NCI-H82 treated with DMSO at 0.1 percent for 48 hours (cell line): Measurements from ENCODE around the gene ZCCHC24.

Source experiments
- DNase-seq: peaks from one replicate; lab custom pipeline; 2025; ENCODE audit not compliant: unreplicated experiment; lab: John Stamatoyannopoulos, UW

Gene ZCCHC24

GRCh38 chr10:79412516-79412915 lies 32.9 kb downstream of the ZCCHC24 start:
- no peak for DNase-seq

- DNase-seq = no peak
These were observed 33.6 kb downstream of the ZCCHC24 start for GRCh38 chr10:79411546-79412495.

- DNase-seq = no peak
These were observed 34.9 kb downstream of the ZCCHC24 start for GRCh38 chr10:79410315-79411094.

- no peak for DNase-seq
These were observed 35.7 kb downstream of the ZCCHC24 start for GRCh38 chr10:79409726-79410085.

GRCh38 chr10:79409038-79409725 lies 36.2 kb downstream of the ZCCHC24 start:
- no peak for DNase-seq

- no peak for DNase-seq
These were observed 37.3 kb downstream of the ZCCHC24 start for GRCh38 chr10:79407811-79408795.

GRCh38 chr10:79407423-79407796 lies 38.0 kb downstream of the ZCCHC24 start:
- no peak for DNase-seq

- no peak for DNase-seq
These were observed 38.6 kb downstream of the ZCCHC24 start for GRCh38 chr10:79406683-79407422.

- no peak for DNase-seq
These were observed 39.4 kb downstream of the ZCCHC24 start for GRCh38 chr10:79405995-79406515.

GRCh38 chr10:79405221-79405994 lies 40.0 kb downstream of the ZCCHC24 start:
- DNase-seq = no peak

GRCh38 chr10:79404690-79405131 lies 40.7 kb downstream of the ZCCHC24 start:
- DNase-seq = no peak

GRCh38 chr10:79404231-79404609 lies 41.2 kb downstream of the ZCCHC24 start:
- no peak for DNase-seq

- DNase-seq = no peak
These were observed 41.8 kb downstream of the ZCCHC24 start for GRCh38 chr10:79403441-79404230.

- DNase-seq = no peak
These were observed 42.5 kb downstream of the ZCCHC24 start for GRCh38 chr10:79402951-79403350.

GRCh38 chr10:79402625-79402946 lies 42.8 kb downstream of the ZCCHC24 start:
- no peak for DNase-seq

- no peak for DNase-seq
These were observed 44.2 kb downstream of the ZCCHC24 start for GRCh38 chr10:79401015-79401921.
